Esophagus squamous epithelium (tissue), 5 donors: Measurements from ENCODE around the gene LRRN4CL. TPM values are rescaled to one million over a fixed set of nuclear protein-coding genes. Genes with fewer than 3 reads are reported as not detected.
"Not testable (repeated sequence)": the region's sequence is repeated elsewhere in the genome, so short reads cannot be mapped to it uniquely, and the experiment has no call there.

Experiments
- DNase-seq: peaks from one replicate; lab custom pipeline; 2025; lab: John Stamatoyannopoulos, UW
- H3K27ac ChIP-seq, 4 donors: fragments of 200-600 bp; sonication (generic); one replicate each; pipeline ENCODE4 v1.5.1; 2016 to 2019; ENCODE audit warnings: mild to moderate bottlenecking in 1 of 4
- H3K27me3 ChIP-seq, 4 donors: fragments of 200-600 bp; sonication (generic); 1 replicate in 3 of 4; 2 replicates in 1 of 4; pipeline versions ENCODE4 v1.5.1 to v1.6.0; 2017 to 2021; ENCODE audit warnings: antibody characterized with exemption in 1 of 4
- H3K36me3 ChIP-seq, 3 donors: fragments of 200-600 bp; sonication (generic); one replicate each; pipeline ENCODE4 v1.5.1; 2016 to 2019
- H3K4me1 ChIP-seq, 3 donors: fragments of 200-600 bp; sonication (generic); one replicate each; pipeline ENCODE4 v1.5.1; 2017 to 2019
- H3K4me3 ChIP-seq, 4 donors: fragments of 200-600 bp; sonication (generic); 1 replicate in 3 of 4; 2 replicates in 1 of 4; pipeline ENCODE4 v1.5.1; 2016 to 2019; ENCODE audit warnings: mild to moderate bottlenecking in 2 of 4, moderate library complexity in 1 of 4
- H3K9me3 ChIP-seq, 3 donors: fragments of 200-600 bp; sonication (generic); one replicate each; pipeline ENCODE4 v1.5.1; 2016 to 2019
- CTCF ChIP-seq, 6 experiments: fragments of 450-650 bp in 4 of 6; fragments of 200-600 bp in 2 of 6; sonication (generic) in 2 of 6; IDR thresholded peaks; one replicate each; pipeline ENCODE4 v1.5.1; 2016 to 2019; ENCODE audit warnings: antibody characterized with exemption in 6 of 6, mild to moderate bottlenecking in 4 of 6, moderate library complexity in 4 of 6
- POLR2A ChIP-seq, 4 donors: fragments of 450-650 bp; IDR thresholded peaks; one replicate each; pipeline ENCODE4 v1.6.1; 2017; ENCODE audit warnings: antibody characterized with exemption in 4 of 4, mild to moderate bottlenecking in 4 of 4, moderate library complexity in 3 of 4
- WGBS, 2 donors: methylation state at CpG; one replicate each; pipeline ENCODE4 v1.1.5; 2018; 5-methylcytosine and 5-hydroxymethylcytosine counted together
- intact Hi-C: fragments of 100-400 bp; cut with DNase I; formaldehyde crosslinking; loops from one replicate; pipeline ENCODE4 v1.15.0; 2022
- total RNA-seq, 4 donors: library from RNA; depleted of rRNA; stranded (reverse); fragments of >200 nt; gene quantifications; one replicate each; pipeline ENCODE4 v1.1.0, GENCODE V29; 2016
- donor health status: DM: yes; HTN: yes; CAD: no.

LRRN4CL gene
- total RNA-seq, 4 donors from 2014 or later, result 0.27 to 12.0 (median 4.5) TPM

- peak overlapping the region in 3 of 4 donors; percentile 71 to 76 (median 71) for H3K4me3 ChIP-seq
- H3K9me3 ChIP-seq, result no peaks in the 10 kb centered on the region
- H3K4me1 ChIP-seq, result peaks cover 28 to 58% (median 33%) of the 10 kb centered on the region in 3 donors
- intact Hi-C loops, result no loop called here
- H3K36me3 ChIP-seq, result peaks cover 0 to 31% (median 0%) of the 10 kb centered on the region in 3 donors
- 72 to 73% methylated on average over 8 of the region's 8 CpGs for WGBS, 2 donors
- H3K27ac ChIP-seq, result peak overlapping the region; percentile 76 to 89 (median 82)
- TF ChIP-seq POLR2A (IDR thresholded peaks at IDR 0.05), result no peak
- TF ChIP-seq CTCF (IDR thresholded peaks at IDR 0.05), result no peak
- no peak for DNase-seq
- H3K27me3 ChIP-seq, result no peaks in the 10 kb centered on the region
These were observed 17.5 kb upstream of the LRRN4CL start for GRCh38 chr11:62706850-62707247.

GRCh38 chr11:62705880-62706849 is 16.8 kb upstream of the LRRN4CL start:
- Histone ChIP-seq H3K4me1 (peaks cover 28 to 58% (median 33%) of the 10 kb centered on the region in 3 donors), H3K36me3 (peaks cover 0 to 31% (median 0%) of the 10 kb centered on the region in 3 donors), H3K9me3 (no peaks in the 10 kb centered on the region), H3K4me3 (peak overlapping the region; percentile 57 to 76 (median 71)), H3K27me3 (no peaks in the 10 kb centered on the region), H3K27ac (peak overlapping the region; percentile 76 to 89 (median 82))
- peak; percentile 68 for DNase-seq
- peak in 2 of 4 donors; percentile 24 to 50 for TF ChIP-seq POLR2A (IDR thresholded peaks at IDR 0.05)
- TF ChIP-seq CTCF (IDR thresholded peaks at IDR 0.05), result no peak
- WGBS, 2 donors, result 10 to 39% methylated on average over 3 to 29 of the region's 73 CpGs
- intact Hi-C loops, result no loop called here

GRCh38 chr11:62705413-62705812 is 16.1 kb upstream of the LRRN4CL start:
- no peak for DNase-seq
- peaks cover 0 to 28% (median 0%) of the 10 kb centered on the region in 3 donors for H3K36me3 ChIP-seq
- WGBS, 2 donors, result 44 to 49% methylated on average over 6 of the region's 7 CpGs
- peaks cover 28 to 53% (median 31%) of the 10 kb centered on the region in 3 donors for H3K4me1 ChIP-seq
- intact Hi-C loops, result no loop called here
- TF ChIP-seq POLR2A (IDR thresholded peaks at IDR 0.05), result no peak
- no peak for TF ChIP-seq CTCF (IDR thresholded peaks at IDR 0.05)
- peak overlapping the region; percentile 57 to 76 (median 71) for H3K4me3 ChIP-seq
- H3K9me3 ChIP-seq, result no peaks in the 10 kb centered on the region
- peak overlapping the region; percentile 76 to 89 (median 82) for H3K27ac ChIP-seq
- no peaks in the 10 kb centered on the region for H3K27me3 ChIP-seq

GRCh38 chr11:62703921-62704320 is 14.6 kb upstream of the LRRN4CL start:
- DNase-seq, intact Hi-C loops, H3K27ac ChIP-seq, H3K27me3 ChIP-seq, H3K4me3 ChIP-seq, H3K9me3 ChIP-seq: not testable (repeated sequence)
- H3K4me1 ChIP-seq, result peaks cover 21 to 43% (median 26%) of the 10 kb centered on the region in 3 donors
- H3K36me3 ChIP-seq, result peaks cover 0 to 28% (median 0%) of the 10 kb centered on the region in 3 donors
- WGBS, 2 donors, result 81 to 86% methylated on average over 4 of the region's 4 CpGs

GRCh38 chr11:62702246-62702645 is 12.9 kb upstream of the LRRN4CL start:
- no peak overlapping the region for H3K4me3 ChIP-seq
- peaks cover 0 to 34% (median 0%) of the 10 kb centered on the region in 3 donors for H3K36me3 ChIP-seq
- no peak for TF ChIP-seq CTCF (IDR thresholded peaks at IDR 0.05)
- TF ChIP-seq POLR2A (IDR thresholded peaks at IDR 0.05), result no peak
- no peaks in the 10 kb centered on the region for H3K27me3 ChIP-seq
- H3K4me1 ChIP-seq, result peaks cover 15 to 26% (median 18%) of the 10 kb centered on the region in 3 donors
- WGBS, 2 donors, result 74 to 76% methylated on average over 10 to 11 of the region's 11 CpGs
- peak overlapping the region in 2 of 4 donors; percentile 29 for H3K27ac ChIP-seq
- intact Hi-C loops, result no loop called here
- DNase-seq, result no peak
- H3K9me3 ChIP-seq, result no peaks in the 10 kb centered on the region
